ENCODE results near the gene PSMC3IP.
"Not testable (repeated sequence)": the region's sequence is repeated elsewhere in the genome, so short reads cannot be mapped to it uniquely, and the experiment has no call there.

The PSMC3IP gene, protein sequence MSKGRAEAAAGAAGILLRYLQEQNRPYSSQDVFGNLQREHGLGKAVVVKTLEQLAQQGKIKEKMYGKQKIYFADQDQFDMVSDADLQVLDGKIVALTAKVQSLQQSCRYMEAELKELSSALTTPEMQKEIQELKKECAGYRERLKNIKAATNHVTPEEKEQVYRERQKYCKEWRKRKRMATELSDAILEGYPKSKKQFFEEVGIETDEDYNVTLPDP

DNA sequence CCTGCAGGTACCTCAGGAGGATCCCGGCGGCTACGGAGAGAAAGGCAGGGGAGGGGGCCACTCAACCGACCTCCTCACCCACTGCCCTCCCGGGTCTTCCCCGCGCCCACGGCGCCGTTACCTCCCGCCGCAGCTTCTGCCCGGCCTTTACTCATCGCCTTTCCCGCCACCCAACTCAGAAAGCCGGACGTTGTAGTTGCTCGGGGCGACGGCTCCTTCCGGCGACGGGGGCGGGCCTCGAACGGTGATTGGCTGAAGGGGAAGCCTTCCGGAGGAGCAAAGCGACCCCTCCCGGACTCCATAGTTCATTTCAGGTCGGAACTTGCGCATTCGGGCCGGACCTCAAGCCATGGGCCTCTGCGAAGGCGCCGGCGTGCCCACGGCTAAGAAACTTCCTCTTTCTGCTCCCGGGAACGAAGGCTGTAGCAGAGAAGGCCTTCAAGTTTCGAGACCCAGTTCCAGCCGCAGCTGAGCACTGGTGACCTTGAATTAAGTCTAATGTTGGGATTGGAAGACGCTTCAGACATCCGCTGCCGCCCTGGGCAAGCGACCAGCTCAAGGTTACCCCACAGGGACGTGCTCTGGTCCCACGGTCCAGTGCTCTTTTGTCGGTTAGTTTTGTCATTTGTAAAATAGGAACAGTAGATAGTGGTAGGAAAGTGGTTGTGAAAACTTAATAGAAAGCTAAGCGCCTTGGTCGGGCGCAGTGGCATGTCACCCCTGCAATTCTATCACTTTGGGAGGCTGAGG, at the start of gene PSMC3IP:
TSS of gene PSMC3IP (minus strand) at position 198 of the 750 bp plus-strand sequence. CDS start at position 155, 43 bp downstream.
- DNase-seq, result peak; percentile 98

DNA sequence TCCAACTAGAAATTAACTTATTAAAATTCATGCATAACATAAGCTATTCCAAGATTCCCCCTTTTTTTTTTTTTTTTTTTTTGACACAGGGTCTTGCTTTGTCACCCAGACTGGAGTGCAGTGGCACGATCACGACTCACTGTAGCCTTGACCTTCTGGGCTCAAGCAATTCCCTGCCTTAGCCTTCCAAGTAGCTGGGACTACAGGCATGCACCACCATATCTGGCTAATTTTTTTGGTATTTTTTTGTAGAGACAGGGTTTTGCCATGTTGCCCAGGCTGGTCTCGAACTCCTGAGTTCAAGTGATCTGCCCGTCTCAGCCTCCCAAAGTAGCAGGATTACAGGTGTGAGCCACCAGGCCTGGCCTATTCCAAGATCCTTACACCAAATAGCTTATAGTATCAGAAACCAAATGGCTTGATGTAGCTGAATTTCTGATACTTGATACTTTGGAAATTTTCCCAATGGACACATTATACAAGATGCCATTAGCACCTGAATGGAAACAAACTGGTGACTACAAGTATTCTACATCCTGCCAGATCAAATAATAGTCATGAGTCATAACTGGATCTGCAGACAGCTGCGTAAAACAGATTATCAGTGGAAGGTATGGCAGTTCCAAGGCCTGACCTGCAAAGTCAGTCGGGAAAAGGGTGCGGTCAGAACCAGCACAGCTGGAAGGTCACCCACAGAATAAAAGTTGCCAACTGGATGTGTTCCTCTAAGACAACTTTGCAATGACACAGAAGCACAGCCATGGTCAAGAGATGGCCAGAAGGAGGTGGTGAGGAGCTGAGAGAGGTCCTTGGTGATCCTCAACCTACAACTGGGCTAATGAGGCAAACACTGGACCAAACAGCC, 46.4 kb upstream of the PSMC3IP start:
- peak; percentile 16 for DNase-seq

DNA sequence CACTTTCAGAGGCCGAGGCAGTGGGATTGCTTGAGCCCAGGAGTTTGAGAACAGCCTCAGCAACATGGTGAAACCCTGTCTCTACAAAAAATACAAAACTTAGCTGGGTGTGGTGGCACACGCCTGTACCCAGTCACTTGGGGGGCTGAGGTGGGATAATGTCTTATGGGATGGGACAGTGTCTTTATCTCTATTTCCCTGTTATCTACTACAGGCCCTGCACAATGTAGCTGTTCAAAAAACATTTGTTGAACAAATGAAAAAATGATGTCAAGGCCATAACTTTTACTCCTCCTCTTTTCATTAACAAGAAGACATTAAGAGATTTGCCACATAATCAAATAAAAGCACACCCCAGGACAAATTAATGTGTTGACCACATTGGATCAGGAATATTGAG, 45.7 kb upstream of the PSMC3IP start:
- DNase-seq, result no peak

DNA sequence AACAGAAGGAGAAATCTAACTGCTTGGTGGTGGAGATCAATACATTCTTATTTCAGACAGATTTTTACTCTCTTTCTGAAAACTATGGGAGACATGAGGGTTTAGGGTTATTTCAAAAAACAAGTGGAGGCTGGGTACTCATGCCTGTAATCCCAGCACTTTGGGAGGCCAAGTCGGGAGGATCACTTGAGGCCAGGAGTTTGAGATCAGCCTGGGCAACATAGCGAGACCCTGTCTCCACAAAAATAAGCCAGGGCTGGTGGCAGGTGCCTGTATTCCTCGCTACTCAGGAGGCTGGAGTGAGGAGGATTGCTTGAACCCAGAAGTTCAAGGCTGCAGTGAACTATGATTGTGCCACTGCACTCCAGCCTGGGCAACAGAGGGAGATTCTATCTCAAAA, 44.5 kb upstream of the PSMC3IP start:
- DNase-seq, result not testable (repeated sequence)

DNA sequence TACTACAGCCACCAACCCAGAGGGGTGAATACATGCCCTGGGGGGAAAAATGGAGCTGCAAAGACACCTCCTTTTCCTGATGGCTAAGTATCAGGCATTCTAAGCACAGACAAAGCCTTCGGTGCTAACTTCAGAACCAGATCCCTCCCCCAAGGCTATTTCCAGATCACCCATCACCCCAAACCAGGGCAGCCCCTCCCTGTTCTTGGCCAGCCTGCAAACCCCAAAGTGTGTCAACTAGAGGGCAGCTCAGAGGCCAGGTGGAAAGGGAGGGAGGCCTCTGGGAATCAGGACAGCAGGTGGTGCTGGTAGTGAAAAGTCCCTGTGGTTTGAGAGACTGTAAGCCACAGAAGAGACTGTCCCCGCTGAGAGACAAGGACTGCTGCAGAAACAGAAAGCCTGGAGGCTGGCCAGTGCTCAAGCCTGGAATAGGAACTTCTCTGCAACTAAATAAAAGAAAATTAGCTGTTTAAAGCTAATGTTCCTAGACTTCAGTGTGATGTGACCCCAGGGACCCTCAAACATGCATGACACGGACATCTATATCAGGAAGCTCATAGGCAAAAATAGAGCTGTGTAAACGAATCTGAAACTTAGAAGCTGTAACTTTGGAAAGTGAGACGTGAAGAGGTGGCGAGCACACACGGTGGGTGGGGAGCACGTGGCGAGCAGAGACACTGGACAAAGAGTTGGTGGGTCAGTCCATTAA, 41.1 kb upstream of the PSMC3IP start:
- DNase-seq, result peak; percentile 8

DNA sequence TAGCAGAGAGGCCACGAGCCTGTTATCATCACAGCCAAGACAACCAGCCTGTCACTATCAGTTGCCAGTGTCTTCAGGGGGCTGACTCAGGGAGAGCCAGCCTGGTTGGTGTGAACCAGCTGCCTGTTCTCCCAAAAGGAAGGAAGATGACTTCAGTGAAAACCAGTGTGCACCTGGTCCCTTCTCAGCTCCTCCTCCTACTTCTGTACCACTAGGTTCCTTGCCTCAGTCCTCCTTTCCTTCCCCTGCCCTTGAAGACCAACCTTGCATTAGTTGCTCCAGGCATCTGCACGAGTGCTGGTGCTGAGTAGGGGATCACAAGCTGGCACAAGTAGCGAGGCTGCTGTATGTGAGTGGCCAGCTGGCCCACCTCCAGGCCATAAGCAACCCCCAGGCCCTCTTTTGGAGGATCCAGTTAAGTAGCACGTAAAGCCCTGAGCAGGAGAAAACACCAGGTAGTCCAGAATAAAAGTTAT, 40.5 kb upstream of the PSMC3IP start:
- DNase-seq, result no peak

DNA sequence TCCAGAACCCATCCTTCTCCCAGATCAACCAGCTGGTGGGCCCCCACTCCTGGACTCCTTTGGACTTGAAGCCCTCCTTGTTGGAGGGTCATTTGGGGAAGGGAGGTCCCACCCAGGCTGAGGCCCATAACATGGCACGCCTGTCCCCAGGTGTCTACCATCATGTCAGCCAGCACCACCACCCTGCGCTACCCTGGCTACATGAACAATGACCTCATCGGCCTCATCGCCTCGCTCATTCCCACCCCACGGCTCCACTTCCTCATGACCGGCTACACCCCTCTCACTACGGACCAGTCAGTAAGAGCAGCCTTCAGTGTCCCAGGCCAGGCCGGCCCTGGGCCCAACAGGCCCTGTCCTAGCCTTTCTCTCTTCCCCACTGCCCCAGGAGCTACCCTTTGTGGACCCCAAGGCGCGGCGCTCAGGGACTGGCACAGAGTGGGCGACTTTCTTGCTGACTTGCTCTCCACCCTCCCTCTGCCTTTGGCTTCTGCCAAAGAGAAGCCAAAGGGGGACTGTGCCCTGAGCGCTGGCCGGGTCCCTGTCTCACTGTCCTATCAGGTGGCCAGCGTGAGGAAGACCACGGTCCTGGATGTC, 36.3 kb upstream of the PSMC3IP start:
- no peak for DNase-seq

DNA sequence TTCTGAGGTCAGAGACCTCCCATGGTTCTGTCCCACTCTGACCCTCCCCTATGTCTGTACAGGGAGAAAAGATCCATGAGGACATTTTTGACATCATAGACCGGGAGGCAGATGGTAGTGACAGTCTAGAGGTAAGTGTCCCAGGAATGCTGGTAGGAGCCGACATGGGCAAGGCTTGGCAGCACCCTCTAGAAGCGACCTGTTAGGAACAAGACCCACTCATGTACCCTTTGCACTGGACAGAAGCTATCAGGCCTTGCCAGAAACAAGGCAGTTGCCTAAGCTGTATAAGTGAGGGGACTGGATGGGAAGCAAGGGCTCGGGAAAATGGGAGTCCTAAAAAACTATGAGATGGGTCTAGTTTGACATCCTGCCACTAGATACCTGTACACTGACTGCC, 34.5 kb upstream of the PSMC3IP start:
- no peak for DNase-seq

DNA sequence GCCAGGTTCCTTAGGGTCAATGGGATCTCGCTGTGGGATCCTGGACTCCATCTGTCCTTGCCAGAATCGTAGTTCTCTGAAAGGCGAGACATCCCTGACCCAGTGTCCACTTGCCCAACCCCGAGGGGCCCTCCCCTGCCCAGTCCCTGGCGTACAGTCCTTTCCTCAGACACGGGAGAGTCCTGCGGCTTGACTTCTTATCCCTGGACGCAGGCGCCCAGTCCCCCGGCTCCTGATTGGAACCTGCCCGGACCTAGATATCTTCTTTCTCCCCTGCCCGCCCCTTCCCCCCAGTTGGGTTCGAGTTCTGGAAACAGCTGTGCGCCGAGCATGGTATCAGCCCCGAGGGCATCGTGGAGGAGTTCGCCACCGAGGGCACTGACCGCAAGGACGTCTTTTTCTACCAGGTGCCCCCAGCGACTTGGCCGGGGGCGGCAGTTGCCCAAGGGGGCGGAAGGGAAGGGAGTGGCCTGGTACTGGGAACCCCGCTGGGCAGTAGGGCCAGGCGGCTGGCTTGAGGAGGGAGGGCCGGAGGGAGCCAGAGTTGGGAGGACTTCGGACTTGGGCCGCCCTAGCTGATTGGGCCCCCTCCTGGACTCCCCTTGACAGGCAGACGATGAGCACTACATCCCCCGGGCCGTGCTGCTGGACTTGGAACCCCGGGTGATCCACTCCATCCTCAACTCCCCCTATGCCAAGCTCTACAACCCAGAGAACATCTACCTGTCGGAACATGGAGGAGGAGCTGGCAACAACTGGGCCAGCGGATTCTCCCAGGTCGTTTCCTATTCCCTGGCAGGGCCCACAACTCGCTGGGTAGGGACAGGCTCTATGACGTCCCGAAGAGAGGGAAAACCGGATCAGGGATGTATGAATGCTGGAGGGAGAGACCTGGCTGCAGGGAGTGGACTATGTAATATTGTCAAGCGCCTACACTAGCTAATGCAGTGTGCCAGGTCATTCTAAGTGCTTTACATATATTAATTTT, 32.6 kb upstream of the PSMC3IP start:
- not testable (repeated sequence) for DNase-seq

DNA sequence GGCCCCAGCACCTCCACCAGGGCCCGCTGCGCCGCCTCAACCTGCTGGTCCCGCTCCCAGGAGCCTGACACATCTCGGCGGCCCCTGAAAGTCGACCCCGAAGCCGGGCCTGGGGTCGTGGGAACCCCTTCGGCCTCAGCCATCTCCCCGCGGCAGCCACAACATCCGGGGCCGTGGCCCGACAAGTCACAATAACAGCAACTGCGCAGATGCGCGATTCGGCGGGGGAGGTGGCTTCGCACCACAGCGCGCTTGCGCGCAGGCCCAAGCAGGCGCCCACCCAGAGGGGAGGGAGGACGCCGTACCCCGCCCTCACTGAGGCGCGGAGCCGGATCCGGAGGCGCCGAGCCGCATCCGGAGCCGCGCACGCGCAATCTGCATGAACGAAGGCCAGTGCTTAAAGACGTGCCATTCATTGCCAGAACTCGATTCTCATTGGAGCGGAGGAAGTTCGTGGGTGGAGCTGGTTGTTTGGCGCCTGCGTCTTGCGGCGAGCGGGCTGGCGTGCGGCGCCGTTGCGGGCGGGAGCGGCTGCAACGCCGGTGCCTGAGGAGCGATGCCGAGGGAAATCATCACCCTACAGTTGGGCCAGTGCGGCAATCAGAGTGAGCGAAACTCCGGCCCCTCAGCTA, 31.8 kb upstream of the PSMC3IP start, which contains the start of the genes RETREG3 and TUBG1:
TSS of gene RETREG3 (minus strand) at position 193 of the 632 bp plus-strand sequence. CDS start at position 143, 50 bp downstream.
TSS of gene TUBG1 (plus strand) at position 502 of the 632 bp plus-strand sequence. CDS start at position 557, 55 bp downstream.
- peak; percentile 100 for DNase-seq

DNA sequence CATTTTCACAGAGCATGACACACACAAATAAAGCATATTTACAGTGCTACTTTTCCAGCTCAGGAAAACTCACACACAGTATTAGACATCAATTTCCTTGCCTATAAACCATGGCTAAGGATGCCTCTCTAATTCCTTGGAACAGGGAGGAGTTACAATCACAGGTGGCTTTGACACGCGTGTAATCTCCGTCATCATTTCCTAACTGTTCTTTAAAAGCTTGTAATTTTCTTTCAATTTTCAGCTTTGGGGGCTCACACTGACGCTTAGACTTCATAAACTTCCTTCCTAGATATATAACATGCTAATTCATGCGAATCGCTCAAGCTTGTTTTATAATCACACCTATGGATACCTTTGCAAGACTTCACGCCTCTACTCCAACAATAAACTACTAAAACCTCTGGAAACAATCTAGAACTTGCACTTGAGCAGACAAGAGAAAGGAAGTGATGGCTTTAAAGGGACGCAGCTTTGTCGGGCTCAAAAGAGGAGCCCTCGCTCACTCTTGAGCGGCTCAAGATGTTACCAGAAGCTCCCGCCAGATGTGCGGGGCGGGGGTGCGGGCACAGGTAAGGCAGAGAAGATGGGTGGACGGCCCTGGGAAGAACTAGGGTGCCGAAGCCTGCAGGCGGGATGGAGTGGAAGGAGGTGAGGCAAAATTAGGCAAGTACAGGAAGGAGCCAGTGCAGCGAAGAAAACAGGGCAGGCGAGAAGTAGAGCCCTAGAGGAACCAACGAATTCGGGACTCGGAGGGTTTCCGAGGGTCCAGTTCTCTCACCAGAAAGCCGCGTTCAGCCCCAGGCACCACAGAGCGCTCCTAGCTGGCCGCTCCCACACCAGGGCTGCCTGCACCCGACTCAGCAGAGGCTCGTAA, 31.0 kb upstream of the PSMC3IP start:
- no peak for DNase-seq

DNA sequence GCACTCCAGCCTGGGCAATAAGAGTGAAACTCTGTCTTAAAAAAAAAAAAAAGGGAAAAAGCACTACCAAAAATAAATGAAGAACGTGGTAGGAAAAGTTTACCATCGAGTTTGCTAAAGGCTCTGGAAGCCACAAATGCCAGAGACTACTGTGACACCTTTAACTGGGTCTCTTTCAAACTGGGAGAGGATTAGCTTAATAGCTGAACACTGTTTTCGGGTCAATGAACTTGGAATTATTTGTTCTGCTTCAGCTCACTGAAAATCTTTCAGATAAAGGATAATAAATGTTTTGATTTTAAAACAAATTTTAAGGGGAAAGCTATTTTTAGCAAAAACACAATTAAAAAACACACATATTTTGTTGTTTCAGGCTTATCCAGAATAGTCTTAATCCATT, 30.2 kb upstream of the PSMC3IP start:
- DNase-seq, result no peak

DNA sequence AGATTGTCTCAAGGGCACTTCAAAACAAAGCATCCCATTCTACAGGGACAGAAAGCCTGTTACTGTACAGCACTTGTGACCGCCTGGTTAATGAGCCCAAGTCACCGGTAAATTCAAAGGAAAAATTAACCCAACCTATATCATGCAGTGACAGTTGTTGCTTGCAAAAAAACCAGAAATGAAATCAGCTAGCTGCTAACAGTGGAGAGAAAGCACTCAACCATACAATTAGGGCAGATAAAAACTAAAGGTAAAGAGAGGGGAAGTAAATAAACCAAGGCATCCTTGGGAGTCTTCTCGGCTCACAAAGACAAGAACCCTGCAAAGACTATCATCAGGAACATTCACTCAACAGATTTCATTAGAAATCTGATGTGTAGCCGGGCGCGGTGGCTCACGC, 25.8 kb upstream of the PSMC3IP start:
- DNase-seq, result no peak

DNA sequence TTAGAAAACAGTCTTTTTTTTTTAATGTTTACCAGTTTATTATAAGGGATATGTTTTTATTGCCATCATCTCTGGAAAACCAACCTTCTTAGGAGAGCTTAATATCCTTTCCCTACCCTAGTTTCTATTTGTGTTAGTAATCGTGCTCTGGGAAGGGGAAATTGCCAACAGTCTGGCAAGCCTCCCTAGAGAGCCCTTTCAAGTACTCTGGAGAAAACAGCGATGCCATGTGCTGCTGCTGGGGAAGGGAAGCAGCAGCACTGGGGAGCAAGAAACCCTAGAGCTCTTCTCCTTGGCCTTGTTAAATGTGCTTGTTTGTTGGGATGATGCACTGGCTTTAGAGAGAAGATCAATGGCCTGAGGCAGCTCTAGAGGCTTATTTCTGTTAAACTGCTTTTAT, 21.4 kb upstream of the PSMC3IP start:
- DNase-seq, result no peak

DNA sequence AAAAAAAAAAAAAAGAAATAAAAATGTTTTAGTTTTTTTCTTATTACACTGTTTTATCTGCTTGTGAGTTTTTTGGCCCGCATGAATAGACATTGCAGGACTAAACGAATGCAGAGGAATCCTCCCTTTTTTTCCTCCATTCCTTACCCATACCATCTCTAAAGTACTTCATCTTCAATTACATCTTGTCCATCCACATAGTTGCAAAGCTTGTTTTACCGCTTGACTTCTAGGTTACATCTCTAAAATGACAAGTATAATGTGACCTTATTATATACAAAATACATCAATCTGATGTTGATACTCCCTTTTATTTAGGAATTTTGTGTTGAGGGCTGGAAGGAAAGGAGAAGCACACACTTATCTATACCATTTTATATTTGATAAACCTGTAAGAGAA, 18.9 kb upstream of the PSMC3IP start:
- no peak for DNase-seq

DNA sequence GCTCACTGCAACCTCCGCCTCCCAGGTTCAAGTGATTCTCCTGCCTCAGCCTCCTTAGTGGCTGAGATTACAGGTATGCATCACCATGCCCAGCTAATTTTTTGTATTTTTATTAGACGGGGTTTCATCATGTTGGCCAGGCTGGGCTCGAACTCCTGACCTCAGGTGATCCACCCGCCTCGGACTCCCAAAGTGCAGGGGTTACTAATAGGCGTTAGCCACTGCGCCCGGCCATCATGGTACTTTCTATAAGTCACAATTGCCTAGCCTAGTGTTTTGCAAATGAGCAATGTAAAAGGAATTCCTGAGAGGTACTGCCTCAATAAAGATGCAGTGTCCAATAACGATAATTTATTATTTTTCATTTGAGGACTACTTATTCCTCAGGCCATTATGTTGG, 13.9 kb upstream of the PSMC3IP start:
- DNase-seq, result no peak

DNA sequence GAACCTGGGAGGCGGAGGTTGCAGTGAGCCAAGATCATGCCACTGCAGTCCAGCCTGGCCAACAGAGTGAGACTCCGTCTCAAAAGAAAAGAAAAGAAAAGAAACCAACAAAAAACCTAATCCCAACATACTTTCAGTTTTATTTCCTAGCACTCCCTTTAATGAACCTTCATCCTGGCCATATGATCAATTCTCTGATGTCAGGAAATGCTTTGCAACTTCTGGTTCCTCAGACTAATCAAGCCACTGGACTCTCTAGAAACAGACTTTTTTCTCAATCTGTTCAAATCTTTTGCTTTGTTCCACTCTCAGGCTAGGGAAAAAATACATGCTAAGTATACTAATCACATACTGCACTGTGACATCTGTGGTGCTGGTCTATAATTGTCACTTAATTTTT, 13.4 kb upstream of the PSMC3IP start:
- DNase-seq, result no peak

DNA sequence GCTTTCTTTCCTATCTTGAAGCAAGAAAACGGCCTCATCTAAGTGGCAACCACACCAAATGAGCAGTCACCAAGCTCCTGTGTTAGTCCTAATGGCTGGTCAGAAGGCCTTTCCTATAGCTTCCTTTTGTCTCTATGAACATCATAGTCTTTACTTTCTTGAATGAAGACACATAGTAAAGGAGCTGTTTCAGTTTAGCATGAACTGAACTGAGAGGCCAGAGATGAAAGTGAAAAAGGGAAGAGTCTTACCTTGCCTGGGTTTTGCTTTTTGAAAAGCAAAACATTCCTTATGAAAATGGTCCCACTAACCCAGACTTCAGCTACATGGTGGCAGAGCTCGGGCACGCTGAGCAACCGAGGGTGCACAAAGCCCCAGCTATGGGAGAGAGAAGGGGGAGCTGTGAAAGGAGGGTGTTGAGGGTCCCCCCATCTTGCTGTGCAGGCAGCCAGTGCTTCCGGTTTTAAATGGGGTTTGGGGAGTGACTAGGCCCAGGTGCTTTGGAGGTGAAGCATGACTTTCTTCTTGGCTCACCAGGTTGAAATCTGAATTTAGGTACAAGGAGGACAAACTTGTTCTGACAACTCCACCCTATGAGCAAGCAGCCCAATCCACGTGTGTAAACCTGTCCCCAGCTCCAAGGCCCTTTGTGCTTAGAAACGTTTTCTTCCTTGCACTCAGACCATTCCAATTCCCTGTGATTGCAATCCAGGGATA, 9.1 kb upstream of the PSMC3IP start:
- DNase-seq, result no peak

DNA sequence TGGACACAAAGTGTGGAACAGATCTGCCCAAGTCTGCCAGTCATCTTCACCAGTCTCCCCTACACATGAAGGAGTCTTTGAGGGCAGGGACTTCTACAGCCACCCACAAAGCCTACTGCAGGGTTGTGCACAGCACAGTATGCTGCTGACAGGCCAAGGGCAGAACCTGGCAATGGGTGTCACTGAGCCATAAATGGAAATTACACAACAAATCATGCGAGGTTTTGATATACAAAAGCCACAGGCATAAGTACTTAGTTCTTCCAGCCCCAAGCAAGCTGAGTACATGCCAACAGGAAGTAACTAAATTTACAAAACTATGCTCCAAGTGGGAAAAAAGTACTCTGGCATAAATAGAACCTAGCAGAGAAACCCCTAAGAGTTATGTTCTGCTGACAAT, 7.8 kb upstream of the PSMC3IP start:
- DNase-seq, result no peak
